Activated CD4-positive, alpha-beta T cell treated with anti-CD3 and anti-CD28 coated beads for 4 hours (primary cell): ENCODE measurements around the gene RPS2.
"Not testable (repeated sequence)": the region's sequence is repeated elsewhere in the genome, so short reads cannot be mapped to it uniquely, and the experiment has no call there.

Experiments used
- DNase-seq, 2 donors: peaks; one replicate each; pipeline ENCODE4 v3.0.0-alpha.2; 2020

RPS2 gene

GRCh38 chr16:1964506-1965395 lies at the start of gene RPS2:
Gene RPS2, minus strand, starts transcription at chr16:1964826. Its CDS starts 201 bp downstream, at chr16:1964625.
- peak; percentile 98 to 99 for DNase-seq

- no peak for DNase-seq
Measured at GRCh38 chr16:2013527-2013926, 48.9 kb upstream of the RPS2 start.

GRCh38 chr16:2011726-2012125 lies 47.1 kb upstream of the RPS2 start:
- DNase-seq = not testable (repeated sequence)

- peak; percentile 73 to 77 for DNase-seq
Measured at GRCh38 chr16:2009791-2010510, 45.3 kb upstream of the RPS2 start, which contains the start of gene ZNF598. Gene ZNF598, minus strand, starts transcription at chr16:2009821.

- DNase-seq = no peak
Measured at GRCh38 chr16:2009164-2009711, 44.6 kb upstream of the RPS2 start.

GRCh38 chr16:2008631-2009163 lies 44.1 kb upstream of the RPS2 start:
- DNase-seq = no peak

- DNase-seq = no peak
Measured at GRCh38 chr16:2008009-2008526, 43.4 kb upstream of the RPS2 start.

- DNase-seq = no peak
Measured at GRCh38 chr16:2007081-2007836, 42.6 kb upstream of the RPS2 start.

- no peak for DNase-seq
Measured at GRCh38 chr16:2006317-2006716, 41.7 kb upstream of the RPS2 start.

- no peak for DNase-seq
Measured at GRCh38 chr16:2005646-2006045, 41.0 kb upstream of the RPS2 start.

GRCh38 chr16:2004795-2005517 lies 40.3 kb upstream of the RPS2 start:
- no peak for DNase-seq

- DNase-seq = peak; percentile 85 to 86
Measured at GRCh38 chr16:2003827-2004641, 39.4 kb upstream of the RPS2 start.

- no peak for DNase-seq
Measured at GRCh38 chr16:2003231-2003826, 38.7 kb upstream of the RPS2 start.

GRCh38 chr16:2002406-2003230 lies 38.0 kb upstream of the RPS2 start:
- no peak for DNase-seq

- no peak for DNase-seq
Measured at GRCh38 chr16:2001456-2002355, 37.1 kb upstream of the RPS2 start.

GRCh38 chr16:2001035-2001434 lies 36.4 kb upstream of the RPS2 start:
- no peak for DNase-seq

- no peak for DNase-seq
Measured at GRCh38 chr16:1999866-2000514, 35.4 kb upstream of the RPS2 start.
